ENCODE measurements around the gene MANSC1. TPM values are rescaled to one million over a fixed set of nuclear protein-coding genes. Genes with fewer than 3 reads are reported as not detected.
A peak's percentile ranks its signal among the peaks of the same experiment; 100 is the strongest.

MANSC1 gene
- polyA plus RNA-seq, 4 donors, result 5.4 to 39.4 (median 15.1) TPM

DNA sequence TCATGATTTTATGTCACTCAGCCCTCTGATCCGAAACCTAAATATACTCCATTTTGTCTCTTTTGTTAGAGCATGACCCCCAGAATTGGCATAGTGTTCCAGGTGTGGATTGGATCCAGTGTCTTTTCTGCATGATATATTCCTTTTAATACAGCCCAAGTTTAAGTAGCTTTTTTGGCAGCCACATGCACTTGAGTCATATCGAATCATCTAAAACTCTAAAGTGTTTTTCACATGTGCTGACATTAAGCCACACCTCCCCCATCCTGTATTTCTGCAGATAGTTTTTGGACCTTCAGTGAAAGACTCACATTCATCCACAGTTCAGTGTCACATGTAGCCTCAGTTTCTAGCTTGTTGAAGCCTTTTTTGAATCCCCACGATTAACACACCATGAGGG is 37.5 kb upstream of the MANSC1 start:
- DNase-seq, result no peak
- peaks cover 0 to 18% (median 6%) of the 10 kb centered on the region in 3 donors for H3K4me1 ChIP-seq (ENCODE audit: control insufficient read depth in 3 of 3, insufficient read depth in 2 of 3, low read depth in 1 of 3, low read length in 2 of 3)
- peaks cover 0 to 1% of the 10 kb centered on the region in 2 donors for H3K9me3 ChIP-seq (ENCODE audit: control insufficient read depth in 2 of 2, insufficient read depth in 1 of 2, low read depth in 1 of 2, low read length in 1 of 2)
- no peak overlapping the region for H3K27ac ChIP-seq (ENCODE audit: low read depth in 1 of 3, low read length in 2 of 3)
- peaks cover 0 to 2% (median 0%) of the 10 kb centered on the region in 3 donors for H3K36me3 ChIP-seq (ENCODE audit: control insufficient read depth in 3 of 3, insufficient read depth in 2 of 3, low read depth in 1 of 3, low read length in 3 of 3)
- no peak for FAIRE-seq
- WGBS, 3 donors, result 59 to 75% (median 70%) methylated on average over 3 of the region's 3 CpGs
- H3K4me3 ChIP-seq (ENCODE audit: low read depth in 1 of 3, low read length in 3 of 3), result no peak overlapping the region
- H3K27me3 ChIP-seq (ENCODE audit: control insufficient read depth in 3 of 3, insufficient read depth in 3 of 3, low read length in 3 of 3), result no peaks in the 10 kb centered on the region

GRCh38 chr12:12384571-12385340 is 34.7 kb upstream of the MANSC1 start:
- H3K27ac ChIP-seq (ENCODE audit: low read depth in 1 of 3, low read length in 2 of 3), result peak overlapping the region; percentile 60 to 88 (median 82)
- peaks cover under 1 to 22% (median 6%) of the 10 kb centered on the region in 3 donors for H3K4me1 ChIP-seq (ENCODE audit: control insufficient read depth in 3 of 3, insufficient read depth in 2 of 3, low read depth in 1 of 3, low read length in 2 of 3)
- FAIRE-seq, result no peak
- H3K4me3 ChIP-seq (ENCODE audit: low read depth in 1 of 3, low read length in 3 of 3), result no peak overlapping the region
- 17 to 39% (median 25%) methylated on average over 7 of the region's 7 CpGs for WGBS, 3 donors
- no peaks in the 10 kb centered on the region for H3K27me3 ChIP-seq (ENCODE audit: control insufficient read depth in 3 of 3, insufficient read depth in 3 of 3, low read length in 3 of 3)
- DNase-seq, result peak; percentile 73 to 92
- H3K9me3 ChIP-seq (ENCODE audit: control insufficient read depth in 2 of 2, insufficient read depth in 1 of 2, low read depth in 1 of 2, low read length in 1 of 2), result peaks cover 0 to 7% of the 10 kb centered on the region in 2 donors
- H3K36me3 ChIP-seq (ENCODE audit: control insufficient read depth in 3 of 3, insufficient read depth in 2 of 3, low read depth in 1 of 3, low read length in 3 of 3), result peaks cover 0 to 4% (median 3%) of the 10 kb centered on the region in 3 donors

DNA sequence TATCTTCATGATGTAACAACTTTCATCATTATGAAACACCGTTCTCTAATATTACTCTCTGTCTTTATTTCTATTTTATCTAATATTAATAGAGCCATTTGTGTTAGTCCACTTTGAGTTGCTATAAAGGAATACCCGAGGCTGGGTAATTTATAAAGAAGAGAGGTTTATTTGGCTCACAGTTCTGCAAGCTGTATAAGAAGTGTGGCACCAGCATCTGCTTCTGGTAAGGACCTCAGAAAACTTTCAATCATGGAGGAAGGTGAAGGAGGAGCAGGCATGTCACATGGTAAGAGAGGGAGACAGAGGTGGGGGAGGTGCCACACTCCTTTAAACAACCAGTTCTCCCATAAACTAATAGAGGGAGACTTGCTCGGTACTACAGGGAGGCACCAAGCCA is 31.9 kb upstream of the MANSC1 start:
- no peak for FAIRE-seq
- WGBS, 3 donors, result 92 to 94% (median 94%) methylated on average over 3 of the region's 3 CpGs
- no peak overlapping the region for H3K4me3 ChIP-seq (ENCODE audit: low read depth in 1 of 3, low read length in 3 of 3)
- no peak for DNase-seq
- H3K36me3 ChIP-seq (ENCODE audit: control insufficient read depth in 3 of 3, insufficient read depth in 2 of 3, low read depth in 1 of 3, low read length in 3 of 3), result peaks cover 0 to 6% (median 3%) of the 10 kb centered on the region in 3 donors
- peaks cover 3 to 26% (median 6%) of the 10 kb centered on the region in 3 donors for H3K4me1 ChIP-seq (ENCODE audit: control insufficient read depth in 3 of 3, insufficient read depth in 2 of 3, low read depth in 1 of 3, low read length in 2 of 3)
- no peaks in the 10 kb centered on the region for H3K27me3 ChIP-seq (ENCODE audit: control insufficient read depth in 3 of 3, insufficient read depth in 3 of 3, low read length in 3 of 3)
- H3K9me3 ChIP-seq (ENCODE audit: control insufficient read depth in 2 of 2, insufficient read depth in 1 of 2, low read depth in 1 of 2, low read length in 1 of 2), result peaks cover 0 to 7% of the 10 kb centered on the region in 2 donors
- H3K27ac ChIP-seq (ENCODE audit: low read depth in 1 of 3, low read length in 2 of 3), result no peak overlapping the region

DNA sequence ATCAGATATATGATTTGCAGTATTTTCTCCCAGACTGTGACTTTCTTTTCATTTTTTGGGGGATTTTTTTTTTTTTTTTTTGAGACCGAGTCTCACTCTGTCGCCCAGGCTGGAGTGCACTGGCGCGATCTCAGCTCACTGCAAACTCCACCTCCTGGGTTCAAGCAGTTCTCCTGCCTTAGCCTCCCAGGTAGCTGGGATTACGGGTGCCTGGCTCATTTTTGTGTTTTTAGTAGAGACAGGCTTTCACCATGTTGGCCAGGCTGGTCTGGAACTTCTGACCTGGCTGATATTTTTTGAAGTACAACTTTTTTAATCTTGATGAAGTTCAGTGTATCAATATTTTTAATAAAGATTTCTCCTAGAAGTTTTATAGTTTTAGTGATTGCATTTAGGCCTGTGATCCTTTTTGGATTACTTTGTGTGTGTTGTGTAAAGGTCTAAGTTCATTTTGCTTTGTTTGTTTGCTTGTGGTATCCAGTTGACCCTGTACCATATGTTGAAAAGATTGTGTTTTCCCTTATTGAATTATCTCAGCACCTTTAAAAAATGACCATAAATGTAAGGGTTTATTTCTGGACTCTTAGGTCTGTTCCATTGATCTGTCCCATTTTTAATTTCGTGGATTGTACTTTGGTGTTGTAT is 31.0 kb upstream of the MANSC1 start:
- Histone ChIP-seq H3K9me3 (ENCODE audit: control insufficient read depth in 2 of 2, insufficient read depth in 1 of 2, low read depth in 1 of 2, low read length in 1 of 2) (peaks cover 0 to 7% of the 10 kb centered on the region in 2 donors), H3K4me1 (ENCODE audit: control insufficient read depth in 3 of 3, insufficient read depth in 2 of 3, low read depth in 1 of 3, low read length in 2 of 3) (peaks cover 3 to 21% (median 6%) of the 10 kb centered on the region in 3 donors), H3K36me3 (ENCODE audit: control insufficient read depth in 3 of 3, insufficient read depth in 2 of 3, low read depth in 1 of 3, low read length in 3 of 3) (peaks cover 0 to 6% (median 3%) of the 10 kb centered on the region in 3 donors), H3K27me3 (ENCODE audit: control insufficient read depth in 3 of 3, insufficient read depth in 3 of 3, low read length in 3 of 3) (no peaks in the 10 kb centered on the region), H3K27ac (ENCODE audit: low read depth in 1 of 3, low read length in 2 of 3) (peak overlapping the region in 1 of 3 donors; percentile 10), H3K4me3 (ENCODE audit: low read depth in 1 of 3, low read length in 3 of 3) (no peak overlapping the region)
- 95 to 99% (median 96%) methylated on average over 6 of the region's 6 CpGs for WGBS, 3 donors
- DNase-seq, result no peak
- FAIRE-seq, result no peak

GRCh38 chr12:12379831-12380730 is 30.0 kb upstream of the MANSC1 start:
- Histone ChIP-seq H3K27me3 (ENCODE audit: control insufficient read depth in 3 of 3, insufficient read depth in 3 of 3, low read length in 3 of 3) (no peaks in the 10 kb centered on the region), H3K4me3 (ENCODE audit: low read depth in 1 of 3, low read length in 3 of 3) (no peak overlapping the region), H3K9me3 (ENCODE audit: control insufficient read depth in 2 of 2, insufficient read depth in 1 of 2, low read depth in 1 of 2, low read length in 1 of 2) (peaks cover 0 to 7% of the 10 kb centered on the region in 2 donors), H3K36me3 (ENCODE audit: control insufficient read depth in 3 of 3, insufficient read depth in 2 of 3, low read depth in 1 of 3, low read length in 3 of 3) (peaks cover 0 to 6% (median 3%) of the 10 kb centered on the region in 3 donors), H3K4me1 (ENCODE audit: control insufficient read depth in 3 of 3, insufficient read depth in 2 of 3, low read depth in 1 of 3, low read length in 2 of 3) (peaks cover 3 to 14% (median 6%) of the 10 kb centered on the region in 3 donors), H3K27ac (ENCODE audit: low read depth in 1 of 3, low read length in 2 of 3) (peak overlapping the region in 2 of 3 donors; percentile 50 to 87)
- FAIRE-seq (no peak), DNase-seq (peak in 1 of 2 donors; percentile 39)
- WGBS, 3 donors, result 55 to 68% (median 63%) methylated on average over 4 of the region's 4 CpGs

- H3K4me3 ChIP-seq (ENCODE audit: low read depth in 1 of 3, low read length in 3 of 3), result no peak overlapping the region
- 76 to 82% (median 78%) methylated on average over 2 of the region's 2 CpGs for WGBS, 3 donors
- FAIRE-seq, result no peak
Observed at GRCh38 chr12:12378616-12379015, 28.6 kb upstream of the MANSC1 start.

DNA sequence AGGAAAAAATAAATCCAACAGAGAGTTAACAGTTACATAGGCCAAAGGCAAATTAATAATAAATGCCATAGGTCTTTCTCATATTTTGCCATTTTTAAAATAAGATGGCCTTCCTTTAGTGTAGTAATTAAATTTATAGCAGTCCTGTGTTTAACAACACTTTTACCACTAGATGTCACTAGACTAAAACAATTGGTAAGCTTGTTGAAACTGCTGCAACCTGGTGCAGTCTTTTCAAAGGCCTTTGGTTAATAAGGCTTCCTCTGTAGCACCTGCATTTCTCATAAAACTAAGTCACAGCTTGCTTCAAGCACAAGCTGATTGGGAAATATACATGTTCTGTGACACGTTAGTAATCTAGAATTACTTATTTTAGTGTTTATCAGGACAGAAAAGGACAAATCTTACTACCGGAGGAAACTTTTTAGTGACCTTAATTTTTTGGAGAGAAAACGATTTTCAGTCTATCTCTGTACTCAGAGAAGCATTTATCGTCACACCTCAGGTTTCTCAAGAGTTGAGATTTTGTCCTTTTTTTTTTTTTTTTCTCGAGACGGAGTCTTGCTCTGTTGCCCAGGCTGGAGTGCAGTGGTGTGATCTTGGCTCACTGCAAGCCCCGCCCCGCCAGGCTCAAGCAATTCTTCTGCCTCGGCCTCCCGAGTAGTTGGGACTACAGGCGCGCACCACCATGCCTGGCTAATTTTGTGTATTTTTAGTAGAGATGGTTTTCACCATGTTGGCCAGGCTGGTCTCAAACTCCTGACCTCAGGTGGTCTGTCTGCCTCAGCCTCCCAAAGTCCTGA is 26.8 kb upstream of the MANSC1 start:
- H3K27ac ChIP-seq (ENCODE audit: low read depth in 1 of 3, low read length in 2 of 3), result no peak overlapping the region

More at GRCh38 chr12:12378616-12379015, 28.6 kb upstream of the MANSC1 start:
- DNase-seq, result no peak
- H3K27me3 ChIP-seq (ENCODE audit: control insufficient read depth in 3 of 3, insufficient read depth in 3 of 3, low read length in 3 of 3), result no peaks in the 10 kb centered on the region
- peaks cover under 1 to 9% (median 3%) of the 10 kb centered on the region in 3 donors for H3K4me1 ChIP-seq (ENCODE audit: control insufficient read depth in 3 of 3, insufficient read depth in 2 of 3, low read depth in 1 of 3, low read length in 2 of 3)
- H3K27ac ChIP-seq (ENCODE audit: low read depth in 1 of 3, low read length in 2 of 3), result no peak overlapping the region
- H3K9me3 ChIP-seq (ENCODE audit: control insufficient read depth in 2 of 2, insufficient read depth in 1 of 2, low read depth in 1 of 2, low read length in 1 of 2), result peaks cover 0 to 7% of the 10 kb centered on the region in 2 donors
- peaks cover 0 to 10% (median 3%) of the 10 kb centered on the region in 3 donors for H3K36me3 ChIP-seq (ENCODE audit: control insufficient read depth in 3 of 3, insufficient read depth in 2 of 3, low read depth in 1 of 3, low read length in 3 of 3)

More for the DNA sequence above, 26.8 kb upstream of the MANSC1 start:
- FAIRE-seq, result peak; percentile 53
- Histone ChIP-seq H3K4me1 (ENCODE audit: control insufficient read depth in 3 of 3, insufficient read depth in 2 of 3, low read depth in 1 of 3, low read length in 2 of 3) (peaks cover 2 to 16% (median 7%) of the 10 kb centered on the region in 3 donors), H3K36me3 (ENCODE audit: control insufficient read depth in 3 of 3, insufficient read depth in 2 of 3, low read depth in 1 of 3, low read length in 3 of 3) (peaks cover 2 to 9% (median 3%) of the 10 kb centered on the region in 3 donors), H3K4me3 (ENCODE audit: low read depth in 1 of 3, low read length in 3 of 3) (no peak overlapping the region), H3K9me3 (ENCODE audit: control insufficient read depth in 2 of 2, insufficient read depth in 1 of 2, low read depth in 1 of 2, low read length in 1 of 2) (peaks cover 0 to 5% of the 10 kb centered on the region in 2 donors), H3K27me3 (ENCODE audit: control insufficient read depth in 3 of 3, insufficient read depth in 3 of 3, low read length in 3 of 3) (no peaks in the 10 kb centered on the region)
- peak; percentile 82 to 88 for DNase-seq
- 79 to 84% (median 82%) methylated on average over 12 of the region's 12 CpGs for WGBS, 3 donors

Data from small intestine (tissue), 7 donors.